Muscle of back (tissue), 11 donors: ENCODE results near the gene DISP3. TPM values are rescaled to one million over a fixed set of nuclear protein-coding genes. Genes with fewer than 3 reads are reported as not detected.
"Not testable (repeated sequence)": the region's sequence is repeated elsewhere in the genome, so short reads cannot be mapped to it uniquely, and the experiment has no call there.

Experiments used
- DNase-seq, 3 donors: peaks; one replicate each; pipeline versions ENCODE4 v3.0.0 to v3.0.0-alpha.2; 2013
- polyA plus RNA-seq, 10 donors: library from polyadenylated mRNA; unstranded; fragments of 120-200 nt; gene quantifications; one replicate each; pipeline ENCODE4 v1.2.1, GENCODE V29; 2013; ENCODE audit not compliant: insufficient read length in 10 of 10

DISP3 gene
- polyA plus RNA-seq, 10 donors: 0.09 to 0.56 (median 0.28) TPM

DNA sequence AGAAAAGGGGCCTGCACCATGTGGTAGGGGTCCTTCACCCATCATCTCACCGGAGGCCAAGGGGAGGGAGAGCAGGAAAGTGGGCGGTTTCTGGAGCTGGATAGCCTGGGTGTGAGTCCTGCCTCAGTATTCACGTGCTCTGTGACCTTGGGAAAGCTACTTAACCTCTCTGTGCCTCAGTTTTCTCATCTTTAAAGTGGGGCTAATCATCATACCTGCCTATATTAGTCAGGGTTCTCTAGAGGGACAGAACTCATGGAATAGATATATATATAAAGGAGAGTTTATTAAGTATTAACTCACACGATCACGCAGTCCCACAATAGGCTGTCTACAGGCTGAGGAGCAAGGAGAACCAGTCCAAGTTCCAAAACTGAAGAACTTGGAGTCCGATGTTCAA, 96.6 kb downstream of the DISP3 start:
- no peak for DNase-seq

DNA sequence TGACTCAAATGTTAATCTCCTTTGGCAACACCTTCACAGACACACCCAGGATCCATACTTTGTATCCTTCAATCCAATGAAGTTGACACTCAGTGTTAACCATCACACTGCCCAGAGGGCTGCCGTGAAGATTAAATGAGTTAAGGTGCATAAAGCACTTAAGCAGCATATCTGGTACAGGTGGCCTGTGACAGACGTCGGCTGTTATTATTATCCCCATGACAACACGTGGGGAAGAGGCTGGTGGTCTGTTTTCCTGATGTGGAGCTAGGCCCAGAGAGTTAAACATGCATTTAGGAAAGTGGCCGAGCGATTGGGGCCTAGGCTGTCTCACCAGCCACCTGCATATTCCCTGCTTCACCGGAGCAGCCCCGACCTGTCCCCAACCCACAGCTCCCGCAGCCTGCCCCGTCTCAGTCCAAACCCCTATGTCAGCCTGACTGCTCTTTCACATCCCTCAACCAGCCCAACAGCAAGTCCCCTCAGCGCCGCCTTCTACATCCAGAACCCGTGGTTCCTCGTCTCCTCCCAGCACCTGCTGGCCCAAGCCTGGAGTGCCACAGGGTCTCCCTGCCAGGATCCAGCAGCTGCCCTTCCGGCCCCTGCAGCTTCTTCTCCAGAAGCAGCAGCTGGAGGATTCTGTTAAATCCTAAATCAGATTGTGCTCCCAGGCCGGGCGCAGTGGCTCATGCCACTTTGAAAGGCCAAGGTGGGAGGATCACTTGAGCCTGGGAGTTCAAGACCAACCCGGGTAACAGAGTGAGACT, 97.3 kb downstream of the DISP3 start:
- no peak for DNase-seq

DNA sequence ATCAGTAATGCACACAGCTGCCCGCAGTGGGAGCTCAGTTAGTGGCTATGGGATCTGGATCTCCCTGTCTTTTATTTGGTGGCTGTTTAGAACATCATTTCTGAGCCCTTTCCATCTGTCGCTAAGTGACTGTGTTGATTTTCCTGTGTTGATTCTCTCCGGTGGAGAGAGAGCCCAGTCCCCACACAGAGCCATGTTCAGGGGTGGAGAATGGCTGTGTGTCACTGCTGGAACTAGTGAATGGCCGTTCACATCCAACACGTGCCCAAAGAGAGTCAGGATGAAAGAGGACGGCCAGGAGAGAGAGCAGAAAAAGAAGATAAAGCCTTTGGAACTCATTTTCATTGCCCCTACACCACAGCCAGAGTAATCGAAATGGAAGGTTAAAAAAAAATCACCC, 99.0 kb downstream of the DISP3 start:
- no peak for DNase-seq

DNA sequence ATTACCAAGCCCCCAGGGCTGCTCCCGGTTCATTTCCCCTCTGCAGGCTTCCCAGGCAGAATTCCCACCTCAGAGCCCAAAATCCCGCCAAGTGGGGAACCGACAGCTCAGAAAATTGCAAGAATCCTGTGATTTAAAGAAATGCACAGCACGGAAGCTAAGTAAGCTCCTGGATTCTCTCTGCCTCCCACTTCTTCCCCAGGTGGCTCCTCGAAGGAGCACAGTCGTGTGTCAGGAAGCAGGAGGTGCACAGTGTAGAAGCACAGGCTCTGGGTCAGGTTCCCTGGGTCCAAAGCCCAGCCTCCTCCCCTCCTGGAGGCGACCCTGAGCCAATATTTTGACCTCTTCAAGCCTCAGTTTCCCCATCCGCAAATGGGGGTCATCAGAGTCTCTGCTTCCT, 100.6 kb downstream of the DISP3 start:
- no peak for DNase-seq

DNA sequence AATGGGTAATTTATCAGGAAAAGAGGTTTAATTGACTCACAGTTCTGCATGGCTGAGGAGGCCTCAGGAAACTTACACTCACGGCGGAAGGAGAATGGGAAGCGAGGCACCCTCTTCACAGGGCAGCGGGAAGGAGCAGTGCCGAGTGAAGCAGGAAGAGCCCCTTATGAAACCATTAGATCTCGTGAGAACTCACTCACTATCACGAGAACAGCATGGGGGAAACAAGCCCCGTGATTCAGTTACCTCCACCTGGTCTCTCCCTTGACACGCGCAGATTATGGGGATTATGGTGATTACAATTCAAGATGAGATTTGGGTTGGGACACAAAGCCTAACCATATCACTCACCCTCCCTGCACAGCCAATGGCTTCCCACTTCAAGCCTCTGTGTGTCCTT, 101.1 kb downstream of the DISP3 start:
- DNase-seq: not testable (repeated sequence)

DNA sequence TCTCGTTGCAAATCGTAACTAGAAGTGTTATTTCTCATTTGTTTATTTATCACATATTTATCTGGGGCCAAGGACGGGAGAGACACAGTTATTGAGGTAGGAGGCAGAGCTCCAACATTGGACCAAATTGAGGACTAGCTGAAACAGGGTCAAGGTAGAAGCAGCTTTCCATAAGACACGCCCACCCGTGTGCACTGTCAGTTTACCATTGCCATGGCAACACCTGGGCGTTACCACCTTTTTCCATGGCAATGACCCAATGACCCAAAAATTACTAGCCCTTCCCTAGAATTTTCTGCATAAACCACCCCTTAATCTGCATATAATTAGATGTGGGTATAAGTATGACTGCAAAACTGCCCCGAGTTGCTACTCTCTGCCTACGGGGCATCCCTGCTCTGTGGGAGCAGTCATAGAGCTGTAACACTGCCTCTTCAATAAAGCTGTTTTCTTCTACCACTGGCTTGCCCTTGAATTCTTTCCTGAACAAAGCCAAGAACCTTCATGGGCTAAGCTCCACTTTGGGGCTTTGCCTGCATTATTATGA, 102.6 kb downstream of the DISP3 start:
- no peak for DNase-seq

DNA sequence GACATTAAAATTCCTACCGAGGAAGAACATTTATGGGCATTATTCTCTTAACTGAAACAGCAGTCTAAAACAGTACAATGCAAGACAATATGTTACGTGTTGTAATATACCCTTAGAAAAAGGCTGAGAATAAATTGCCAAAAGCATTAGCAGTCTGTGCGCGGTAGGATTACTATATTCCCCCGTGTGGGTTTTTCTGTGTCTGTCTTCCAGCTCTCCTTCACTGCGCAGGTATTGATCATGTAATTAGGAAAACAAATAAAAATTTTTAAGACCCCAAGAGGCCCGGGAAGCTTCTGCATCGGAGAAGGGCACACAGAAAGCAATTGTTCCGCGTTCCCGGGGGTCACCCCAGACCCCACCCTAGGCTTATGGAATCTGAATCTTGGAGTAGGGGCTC, 106.4 kb downstream of the DISP3 start:
- no peak for DNase-seq

Other genes starting within 250 kb of the DISP3 start
- 10 to 100 TPM; 21.1 to 31.6 (median 28.0) TPM for gene MTOR, start 216.6 kb upstream of the DISP3 start, polyA plus RNA-seq
- gene UBIAD1, start 206.0 kb upstream of the DISP3 start, polyA plus RNA-seq: 10 to 100 TPM; 12.8 to 16.0 (median 14.9) TPM
- 1 to 10 TPM in 1 of 10 donors, under 1 TPM in 9; 0.21 to 1.6 (median 0.49) TPM for gene FBXO2, start 175.3 kb downstream of the DISP3 start, polyA plus RNA-seq
- 1 to 10 TPM; 3.3 to 6.3 (median 4.0) TPM for gene FBXO44, start 175.7 kb downstream of the DISP3 start, polyA plus RNA-seq
- gene FBXO6, start 185.0 kb downstream of the DISP3 start, polyA plus RNA-seq: 1 to 10 TPM; 1.8 to 4.8 (median 3.6) TPM
- gene MAD2L2, start 202.0 kb downstream of the DISP3 start, polyA plus RNA-seq: 10 to 100 TPM; 17.0 to 36.9 (median 27.7) TPM
- gene DRAXIN, start 212.6 kb downstream of the DISP3 start, polyA plus RNA-seq: under 1 TPM; 0.22 to 0.53 (median 0.36) TPM